Vagina (tissue), 2 donors: Measurements from ENCODE around the gene LHFPL3.

Source experiments
- CTCF ChIP-seq, 3 experiments: fragments of 450-650 bp in 2 of 3; fragments of 200-600 bp in 1 of 3; sonication (generic) in 1 of 3; IDR thresholded peaks; one replicate each; pipeline ENCODE4 v1.5.1; 2017 to 2019; ENCODE audit warnings: antibody characterized with exemption in 3 of 3, mild to moderate bottlenecking in 2 of 3, moderate library complexity in 2 of 3
- POLR2A ChIP-seq, 2 donors: fragments of 450-650 bp; IDR thresholded peaks; one replicate each; pipeline ENCODE4 v1.6.1; 2017; ENCODE audit warnings: antibody characterized with exemption in 2 of 2, mild to moderate bottlenecking in 2 of 2, moderate library complexity in 2 of 2
- POLR2AphosphoS5 ChIP-seq, 2 donors: sonication (generic); formaldehyde crosslinking; IDR thresholded peaks; one replicate each; pipeline ENCODE4 v1.9.0; 2017; ENCODE audit warnings: antibody characterized with exemption in 2 of 2, mild to moderate bottlenecking in 2 of 2, low read depth in 1 of 2; ENCODE audit not compliant: insufficient read depth in 1 of 2

- TF ChIP-seq CTCF (IDR thresholded peaks at IDR 0.05): no peak
- no peak for TF ChIP-seq POLR2A (IDR thresholded peaks at IDR 0.05)
- no peak for TF ChIP-seq POLR2AphosphoS5 (IDR thresholded peaks at IDR 0.05; ENCODE audit: insufficient read depth in 1 of 2, low read depth in 1 of 2)
These were observed 152.1 kb downstream of the LHFPL3 start for GRCh38 chr7:104480529-104480928.
